Astrocyte (in vitro differentiated cells and primary cell): Measurements from ENCODE around the gene INPPL1. TPM values are rescaled to one million over a fixed set of nuclear protein-coding genes. Genes with fewer than 3 reads are reported as not detected.
"Not testable (repeated sequence)": the region's sequence is repeated elsewhere in the genome, so short reads cannot be mapped to it uniquely, and the experiment has no call there.

Experiments
- DNase-seq: peaks from one replicate; pipeline ENCODE4 v3.0.0-alpha.2; 2010; ENCODE audit warnings: low read depth
- FAIRE-seq: peaks from 2 replicates; lab custom pipeline; 2011; peaks lifted over from hg19 to GRCh38; lab: Jason Lieb, UNC
- H2AFZ ChIP-seq: 2 replicates; pipeline ENCODE4 v1.6.0; 2012; ENCODE audit warnings: low read depth, low read length, inconsistent platforms
- H3K27ac ChIP-seq: 2 replicates; pipeline ENCODE4 v1.5.1; 2011; ENCODE audit warnings: low read depth, low read length, inconsistent platforms
- H3K27me3 ChIP-seq: 2 replicates; pipeline ENCODE4 v1.6.0; 2011; ENCODE audit warnings: low read length, inconsistent platforms; ENCODE audit not compliant: insufficient read depth
- H3K36me3 ChIP-seq: 2 replicates; pipeline ENCODE4 v1.5.1; 2011; ENCODE audit warnings: low read length, inconsistent platforms; ENCODE audit not compliant: insufficient read depth
- H3K4me1 ChIP-seq: 2 replicates; pipeline ENCODE4 v1.5.1; 2011; ENCODE audit warnings: low read length, inconsistent platforms; ENCODE audit not compliant: insufficient read depth
- H3K4me2 ChIP-seq: 2 replicates; pipeline ENCODE4 v1.6.0; 2012; ENCODE audit warnings: low read length, inconsistent platforms
- H3K4me3 ChIP-seq: 2 replicates; pipeline ENCODE4 v1.5.1; 2011; ENCODE audit warnings: low read depth, mild to moderate bottlenecking, low read length, inconsistent platforms; ENCODE audit not compliant: insufficient read depth
- H3K79me2 ChIP-seq: 2 replicates; pipeline ENCODE4 v1.6.0; 2012; ENCODE audit warnings: mild to moderate bottlenecking, low read length, inconsistent platforms; ENCODE audit not compliant: insufficient read depth
- H3K9ac ChIP-seq: 2 replicates; pipeline ENCODE4 v1.6.0; 2012; ENCODE audit warnings: mild to moderate bottlenecking, low read length, inconsistent platforms
- H3K9me3 ChIP-seq: 2 replicates; pipeline ENCODE4 v1.5.1; 2012; ENCODE audit warnings: low read depth, mild to moderate bottlenecking, low read length, inconsistent platforms; ENCODE audit not compliant: insufficient read depth
- H4K20me1 ChIP-seq: 2 replicates; pipeline ENCODE4 v1.6.0; 2012; ENCODE audit warnings: low read length, inconsistent platforms; ENCODE audit not compliant: insufficient read depth
- H3K27ac Mint-ChIP-seq: one replicate; pipeline ENCODE4 v1.8.0; 2021; ENCODE audit warnings: mild to moderate bottlenecking, mixed read lengths; ENCODE audit not compliant: unreplicated experiment
- H3K27me3 Mint-ChIP-seq: one replicate; pipeline ENCODE4 v1.8.0; 2021; ENCODE audit warnings: low read depth, mixed read lengths; ENCODE audit not compliant: unreplicated experiment
- H3K36me3 Mint-ChIP-seq: one replicate; pipeline ENCODE4 v1.8.0; 2021; ENCODE audit warnings: low read depth, mixed read lengths; ENCODE audit not compliant: unreplicated experiment
- H3K4me1 Mint-ChIP-seq: one replicate; pipeline ENCODE4 v1.8.0; 2021; ENCODE audit warnings: low read depth, mixed read lengths; ENCODE audit not compliant: unreplicated experiment
- H3K4me3 Mint-ChIP-seq: one replicate; pipeline ENCODE4 v1.8.0; 2021; ENCODE audit warnings: mild to moderate bottlenecking, moderate library complexity, mixed read lengths; ENCODE audit not compliant: unreplicated experiment
- H3K9me3 Mint-ChIP-seq: one replicate; pipeline ENCODE4 v1.8.0; 2021; ENCODE audit warnings: mild to moderate bottlenecking, mixed read lengths; ENCODE audit not compliant: unreplicated experiment
- CTCF ChIP-seq: IDR thresholded peaks from 2 replicates; pipeline ENCODE4 v1.5.1; 2011; ENCODE audit warnings: low read depth, mild to moderate bottlenecking, inconsistent platforms, low read length, moderate library complexity; ENCODE audit not compliant: insufficient read depth
- EZH2 ChIP-seq: IDR thresholded peaks from 2 replicates; pipeline ENCODE4 v1.6.1; 2012; ENCODE audit warnings: mild to moderate bottlenecking, low read length, inconsistent platforms; ENCODE audit not compliant: insufficient read depth
- total RNA-seq: library from RNA; stranded (reverse); gene quantifications from 2 replicates; pipeline ENCODE4 v1.2.1, GENCODE V29; 2021

Gene INPPL1
- total RNA-seq, 1 donor from 2014 or later: 276 TPM

- Histone ChIP-seq H3K4me2 (no peak overlapping the region), H3K79me2 (no peaks in the 10 kb centered on the region), H3K9ac (no peak overlapping the region), H3K4me1 (no peaks in the 10 kb centered on the region), H3K9me3 (no peaks in the 10 kb centered on the region), H3K4me3 (no peak overlapping the region), H3K27me3 (peaks cover 7% of the 10 kb centered on the region), H3K36me3 (no peaks in the 10 kb centered on the region), H4K20me1 (no peaks in the 10 kb centered on the region), H2AFZ (no peak overlapping the region), H3K27ac (no peak overlapping the region)
- Mint-ChIP-seq H3K4me1 (peaks cover 6% of the 10 kb centered on the region), H3K9me3 (no peaks in the 10 kb centered on the region), H3K27me3 (peaks cover 21% of the 10 kb centered on the region), H3K27ac (no peak overlapping the region), H3K36me3 (no peaks in the 10 kb centered on the region), H3K4me3 (no peak overlapping the region)
- no peak for DNase-seq
- no peak for FAIRE-seq
- no peak for TF ChIP-seq EZH2
- TF ChIP-seq CTCF: no peak
Observed at GRCh38 chr11:72179049-72179803, 45.3 kb upstream of the INPPL1 start.

- TF ChIP-seq EZH2 (no peak), CTCF (no peak)
- Histone ChIP-seq H3K9me3 (no peaks in the 10 kb centered on the region), H2AFZ (no peak overlapping the region), H3K9ac (no peak overlapping the region), H3K36me3 (no peaks in the 10 kb centered on the region), H3K4me2 (no peak overlapping the region), H3K4me3 (no peak overlapping the region), H4K20me1 (no peaks in the 10 kb centered on the region), H3K4me1 (no peaks in the 10 kb centered on the region), H3K27me3 (peaks cover 7% of the 10 kb centered on the region), H3K27ac (no peak overlapping the region), H3K79me2 (no peaks in the 10 kb centered on the region)
- Mint-ChIP-seq H3K27ac (no peak overlapping the region), H3K4me3 (no peak overlapping the region), H3K27me3 (peaks cover 21% of the 10 kb centered on the region), H3K9me3 (no peaks in the 10 kb centered on the region), H3K36me3 (no peaks in the 10 kb centered on the region), H3K4me1 (peaks cover 6% of the 10 kb centered on the region)
- DNase-seq (peak; percentile 39), FAIRE-seq (no peak)
Observed at GRCh38 chr11:72179804-72180396, 44.7 kb upstream of the INPPL1 start.

- not testable (repeated sequence) for H3K4me3 Mint-ChIP-seq, H3K4me3 ChIP-seq, H3K4me2 ChIP-seq, H3K27ac Mint-ChIP-seq, H3K27ac ChIP-seq, H3K9ac ChIP-seq, H3K9me3 ChIP-seq, H3K4me1 Mint-ChIP-seq, DNase-seq, H4K20me1 ChIP-seq, H3K27me3 ChIP-seq, H3K4me1 ChIP-seq, H3K9me3 Mint-ChIP-seq, H3K79me2 ChIP-seq, H3K36me3 ChIP-seq, H2AFZ ChIP-seq, H3K36me3 Mint-ChIP-seq
- FAIRE-seq: peak; percentile 45
- peaks cover 21% of the 10 kb centered on the region for H3K27me3 Mint-ChIP-seq
Observed at GRCh38 chr11:72180892-72181552, 43.5 kb upstream of the INPPL1 start.

GRCh38 chr11:72181553-72181958 lies 43.0 kb upstream of the INPPL1 start:
- H2AFZ ChIP-seq, H3K4me1 ChIP-seq, H3K4me3 ChIP-seq, DNase-seq, H3K36me3 ChIP-seq, H3K27ac ChIP-seq, H3K4me2 ChIP-seq, H3K4me1 Mint-ChIP-seq, H3K36me3 Mint-ChIP-seq, FAIRE-seq, H3K4me3 Mint-ChIP-seq, H4K20me1 ChIP-seq, H3K9me3 Mint-ChIP-seq, H3K9me3 ChIP-seq, H3K79me2 ChIP-seq, H3K27ac Mint-ChIP-seq, H3K9ac ChIP-seq, H3K27me3 ChIP-seq: not testable (repeated sequence)
- H3K27me3 Mint-ChIP-seq: peaks cover 21% of the 10 kb centered on the region
